GM23338 (cell line): Measurements from ENCODE around the gene CD1C.

ENCODE experiments used
- EZH2 ChIP-seq: fragments of 200-600 bp; sonication (generic); IDR thresholded peaks from one replicate; pipeline ENCODE4 v1.8.0; 2017; ENCODE audit warnings: antibody characterized with exemption, mild to moderate bottlenecking, low read depth; ENCODE audit not compliant: unreplicated experiment
- POLR2AphosphoS5 ChIP-seq: IDR thresholded peaks from 2 replicates; pipeline ENCODE4 v1.6.1; 2016; ENCODE audit warnings: antibody characterized with exemption, low read depth
- TF ChIP-seq, protein P1 (sequence below), 2 experiments: fragments of 200-600 bp in 1 of 2; sonication (generic) in 1 of 2; conservative IDR thresholded peaks; 2 replicates each; pipeline versions ENCODE4 v1.5.1 to v1.6.1; 2016 to 2017; ENCODE audit warnings: antibody characterized with exemption in 2 of 2, low read depth in 2 of 2, mild to moderate bottlenecking in 2 of 2, moderate library complexity in 1 of 2

DNA sequence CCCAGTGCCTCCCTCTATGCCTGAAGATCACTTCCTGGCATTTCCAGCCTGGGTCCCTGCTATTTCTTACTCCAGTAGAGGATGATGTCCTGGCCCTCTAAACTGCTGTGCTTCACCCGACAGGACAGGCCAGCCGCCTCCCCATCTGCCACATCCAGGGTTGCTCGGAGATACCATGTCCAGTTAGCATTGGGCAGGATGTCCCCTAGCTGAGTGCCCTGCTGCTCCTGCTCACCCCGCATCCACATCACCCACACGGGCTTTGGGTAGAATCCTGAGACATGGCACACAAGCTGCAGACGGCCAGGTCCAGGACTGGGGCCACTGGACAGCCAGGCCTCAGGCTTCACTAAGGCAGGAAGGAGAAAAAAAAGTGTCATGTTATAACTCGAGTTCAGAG is 39.6 kb downstream of the CD1C start:
- TF ChIP-seq EZH2 (no peak), POLR2AphosphoS5 (no peak)
- TF ChIP-seq, protein P1, sequence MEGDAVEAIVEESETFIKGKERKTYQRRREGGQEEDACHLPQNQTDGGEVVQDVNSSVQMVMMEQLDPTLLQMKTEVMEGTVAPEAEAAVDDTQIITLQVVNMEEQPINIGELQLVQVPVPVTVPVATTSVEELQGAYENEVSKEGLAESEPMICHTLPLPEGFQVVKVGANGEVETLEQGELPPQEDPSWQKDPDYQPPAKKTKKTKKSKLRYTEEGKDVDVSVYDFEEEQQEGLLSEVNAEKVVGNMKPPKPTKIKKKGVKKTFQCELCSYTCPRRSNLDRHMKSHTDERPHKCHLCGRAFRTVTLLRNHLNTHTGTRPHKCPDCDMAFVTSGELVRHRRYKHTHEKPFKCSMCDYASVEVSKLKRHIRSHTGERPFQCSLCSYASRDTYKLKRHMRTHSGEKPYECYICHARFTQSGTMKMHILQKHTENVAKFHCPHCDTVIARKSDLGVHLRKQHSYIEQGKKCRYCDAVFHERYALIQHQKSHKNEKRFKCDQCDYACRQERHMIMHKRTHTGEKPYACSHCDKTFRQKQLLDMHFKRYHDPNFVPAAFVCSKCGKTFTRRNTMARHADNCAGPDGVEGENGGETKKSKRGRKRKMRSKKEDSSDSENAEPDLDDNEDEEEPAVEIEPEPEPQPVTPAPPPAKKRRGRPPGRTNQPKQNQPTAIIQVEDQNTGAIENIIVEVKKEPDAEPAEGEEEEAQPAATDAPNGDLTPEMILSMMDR (conservative IDR thresholded peaks at IDR 0.05; ENCODE audit: low read depth in 2 of 2) = no peak
